GM10266 (cell line): ENCODE results near the gene PHF13.
A peak's percentile ranks its signal among the peaks of the same experiment; 100 is the strongest.

ENCODE experiments used
- DNase-seq: peaks from one replicate; pipeline ENCODE4 v3.0.0; 2012; ENCODE audit errors: extremely low spot score
- CTCF ChIP-seq: IDR thresholded peaks from 2 replicates; pipeline ENCODE4 v1.5.1; 2012; ENCODE audit warnings: mild to moderate bottlenecking, low read depth; ENCODE audit not compliant: control insufficient read depth, insufficient read depth; ENCODE audit errors: missing control alignments

Gene PHF13

GRCh38 chr1:6577831-6578525 is 35.6 kb upstream of the PHF13 start:
- no peak for TF ChIP-seq CTCF
- DNase-seq: no peak

DNA sequence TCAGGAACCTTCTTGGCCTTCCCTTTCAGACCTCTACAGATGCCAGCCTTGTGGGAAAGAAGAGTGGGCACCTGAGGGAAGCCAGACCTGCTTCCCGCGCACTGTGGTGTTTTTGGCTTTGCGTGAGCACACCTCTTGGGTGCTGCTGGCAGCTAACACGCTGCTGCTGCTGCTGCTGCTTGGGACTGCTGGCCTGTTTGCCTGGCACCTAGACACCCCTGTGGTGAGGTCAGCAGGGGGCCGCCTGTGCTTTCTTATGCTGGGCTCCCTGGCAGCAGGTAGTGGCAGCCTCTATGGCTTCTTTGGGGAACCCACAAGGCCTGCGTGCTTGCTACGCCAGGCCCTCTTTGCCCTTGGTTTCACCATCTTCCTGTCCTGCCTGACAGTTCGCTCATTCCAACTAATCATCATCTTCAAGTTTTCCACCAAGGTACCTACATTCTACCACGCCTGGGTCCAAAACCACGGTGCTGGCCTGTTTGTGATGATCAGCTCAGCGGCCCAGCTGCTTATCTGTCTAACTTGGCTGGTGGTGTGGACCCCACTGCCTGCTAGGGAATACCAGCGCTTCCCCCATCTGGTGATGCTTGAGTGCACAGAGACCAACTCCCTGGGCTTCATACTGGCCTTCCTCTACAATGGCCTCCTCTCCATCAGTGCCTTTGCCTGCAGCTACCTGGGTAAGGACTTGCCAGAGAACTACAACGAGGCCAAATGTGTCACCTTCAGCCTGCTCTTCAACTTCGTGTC is 34.7 kb upstream of the PHF13 start:
- DNase-seq: no peak
- TF ChIP-seq CTCF: no peak

GRCh38 chr1:6579374-6580118 is 34.0 kb upstream of the PHF13 start, which contains the start of gene ZBTB48:
ZBTB48 (plus strand) TSS chr1:6579994; CDS start chr1:6580610, 616 bp downstream.
- no peak for TF ChIP-seq CTCF
- peak; percentile 99 for DNase-seq

DNA sequence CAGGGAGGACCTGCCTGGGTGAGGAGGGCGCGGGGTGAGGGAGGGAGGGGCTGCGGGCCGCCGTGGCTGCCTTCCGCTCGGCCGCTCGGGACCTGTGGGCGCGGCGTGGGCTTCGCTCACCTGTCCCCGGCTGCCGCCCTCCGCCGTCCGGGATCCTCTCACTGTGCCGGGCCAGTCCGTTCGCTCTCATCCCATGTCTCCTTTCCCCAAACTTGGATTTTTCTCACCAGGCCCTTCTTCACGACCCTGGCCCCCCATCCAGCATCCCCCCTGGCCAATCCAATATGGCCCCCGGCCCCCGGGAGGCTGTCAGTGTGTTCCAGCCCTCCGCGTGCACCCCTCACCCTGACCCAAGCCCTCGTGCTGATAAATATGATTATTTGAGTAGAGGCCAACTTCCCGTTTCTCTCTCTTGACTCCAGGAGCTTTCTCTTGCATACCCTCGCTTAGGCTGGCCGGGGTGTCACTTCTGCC is 33.4 kb upstream of the PHF13 start:
- DNase-seq: no peak
- no peak for TF ChIP-seq CTCF

DNA sequence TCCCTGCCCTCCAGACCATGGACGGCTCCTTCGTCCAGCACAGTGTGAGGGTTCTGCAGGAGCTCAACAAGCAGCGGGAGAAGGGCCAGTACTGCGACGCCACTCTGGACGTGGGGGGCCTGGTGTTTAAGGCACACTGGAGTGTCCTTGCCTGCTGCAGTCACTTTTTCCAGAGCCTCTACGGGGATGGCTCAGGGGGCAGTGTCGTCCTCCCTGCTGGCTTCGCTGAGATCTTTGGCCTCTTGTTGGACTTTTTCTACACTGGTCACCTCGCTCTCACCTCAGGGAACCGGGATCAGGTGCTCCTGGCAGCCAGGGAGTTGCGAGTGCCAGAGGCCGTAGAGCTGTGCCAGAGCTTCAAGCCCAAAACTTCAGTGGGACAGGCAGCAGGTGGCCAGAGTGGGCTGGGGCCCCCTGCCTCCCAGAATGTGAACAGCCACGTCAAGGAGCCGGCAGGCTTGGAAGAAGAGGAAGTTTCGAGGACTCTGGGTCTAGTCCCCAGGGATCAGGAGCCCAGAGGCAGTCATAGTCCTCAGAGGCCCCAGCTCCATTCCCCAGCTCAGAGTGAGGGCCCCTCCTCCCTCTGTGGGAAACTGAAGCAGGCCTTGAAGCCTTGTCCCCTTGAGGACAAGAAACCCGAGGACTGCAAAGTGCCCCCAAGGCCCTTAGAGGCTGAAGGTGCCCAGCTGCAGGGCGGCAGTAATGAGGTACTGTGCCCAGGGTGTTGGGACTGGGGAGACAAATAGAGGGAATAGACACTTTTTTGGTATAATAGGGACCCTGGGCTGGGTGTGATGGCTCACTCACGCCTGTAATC is 32.7 kb upstream of the PHF13 start:
- no peak for TF ChIP-seq CTCF
- DNase-seq: peak; percentile 32

- TF ChIP-seq CTCF: no peak
- peak; percentile 39 for DNase-seq
These were observed 31.8 kb upstream of the PHF13 start for GRCh38 chr1:6581561-6582305.
